ENCODE data around the gene UGP2. TPM values are rescaled to one million over a fixed set of nuclear protein-coding genes. Genes with fewer than 3 reads are reported as not detected.

The UGP2 gene
- total RNA-seq, 1 donor from 2014 or later = 99.5 TPM

DNA sequence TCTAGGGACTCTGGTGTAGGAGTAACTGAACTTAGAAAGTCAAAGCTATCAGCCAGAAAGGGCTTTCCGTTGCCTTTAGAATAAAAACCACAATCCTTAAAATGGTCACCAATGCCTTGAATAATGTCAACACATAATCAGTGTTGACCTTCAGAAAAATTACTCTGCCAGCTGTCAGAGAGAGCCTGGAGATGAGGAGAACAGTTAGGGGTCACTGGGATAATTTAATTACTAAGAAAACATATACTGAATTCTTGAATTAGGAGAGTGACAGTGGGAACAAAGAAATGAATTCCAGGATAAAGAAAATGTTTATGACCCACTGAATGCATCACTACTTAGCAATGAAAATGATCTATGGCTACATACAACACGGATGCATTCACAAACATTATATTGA lies 23.4 kb upstream of the UGP2 start:
- TF ChIP-seq CTCF (IDR thresholded peaks at IDR 0.05) = no peak
- Mint-ChIP-seq H3K27ac (ENCODE audit: unreplicated experiment) (no peak overlapping the region), H3K4me1 (ENCODE audit: low read depth) (peaks cover 21% of the 10 kb centered on the region), H3K4me3 (ENCODE audit: unreplicated experiment) (no peak overlapping the region), H3K36me3 (ENCODE audit: low read depth) (no peaks in the 10 kb centered on the region), H3K27me3 (ENCODE audit: low read depth) (no peaks in the 10 kb centered on the region), H3K9me3 (ENCODE audit: low read depth) (no peaks in the 10 kb centered on the region)
- DNase-seq (ENCODE audit: low spot score) = no peak

DNA sequence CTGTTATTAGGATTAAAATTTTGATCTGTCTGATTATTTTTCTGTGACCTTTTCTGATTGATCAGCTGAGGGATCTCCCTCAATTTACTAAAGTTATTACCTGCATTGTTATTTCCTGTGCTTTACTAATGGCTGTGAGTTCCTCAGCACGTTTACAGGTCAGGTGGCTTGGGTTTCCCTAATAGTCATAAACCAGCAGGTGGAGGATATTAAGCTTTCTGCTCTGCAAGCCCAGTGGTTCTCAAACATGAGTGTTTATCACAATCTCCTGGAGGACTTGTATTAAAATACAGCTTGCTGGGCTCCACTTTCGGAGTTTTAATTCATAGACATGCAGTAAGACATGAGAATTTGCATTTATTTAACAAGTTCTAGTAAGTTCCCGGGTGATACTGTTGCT lies 22.4 kb upstream of the UGP2 start:
- Mint-ChIP-seq H3K4me1 (ENCODE audit: low read depth) (peaks cover 18% of the 10 kb centered on the region), H3K27ac (ENCODE audit: unreplicated experiment) (no peak overlapping the region), H3K36me3 (ENCODE audit: low read depth) (no peaks in the 10 kb centered on the region), H3K4me3 (ENCODE audit: unreplicated experiment) (no peak overlapping the region), H3K9me3 (ENCODE audit: low read depth) (no peaks in the 10 kb centered on the region), H3K27me3 (ENCODE audit: low read depth) (no peaks in the 10 kb centered on the region)
- no peak for DNase-seq (ENCODE audit: low spot score)
- no peak for TF ChIP-seq CTCF (IDR thresholded peaks at IDR 0.05)

- Mint-ChIP-seq H3K27me3 (ENCODE audit: low read depth) (no peaks in the 10 kb centered on the region), H3K4me1 (ENCODE audit: low read depth) (peaks cover 18% of the 10 kb centered on the region), H3K9me3 (ENCODE audit: low read depth) (no peaks in the 10 kb centered on the region), H3K36me3 (ENCODE audit: low read depth) (no peaks in the 10 kb centered on the region), H3K4me3 (ENCODE audit: unreplicated experiment) (no peak overlapping the region), H3K27ac (ENCODE audit: unreplicated experiment) (no peak overlapping the region)
- TF ChIP-seq CTCF (IDR thresholded peaks at IDR 0.05) = no peak
- DNase-seq (ENCODE audit: low spot score) = no peak
These were observed 21.7 kb upstream of the UGP2 start for GRCh38 chr2:63819765-63820717.

DNA sequence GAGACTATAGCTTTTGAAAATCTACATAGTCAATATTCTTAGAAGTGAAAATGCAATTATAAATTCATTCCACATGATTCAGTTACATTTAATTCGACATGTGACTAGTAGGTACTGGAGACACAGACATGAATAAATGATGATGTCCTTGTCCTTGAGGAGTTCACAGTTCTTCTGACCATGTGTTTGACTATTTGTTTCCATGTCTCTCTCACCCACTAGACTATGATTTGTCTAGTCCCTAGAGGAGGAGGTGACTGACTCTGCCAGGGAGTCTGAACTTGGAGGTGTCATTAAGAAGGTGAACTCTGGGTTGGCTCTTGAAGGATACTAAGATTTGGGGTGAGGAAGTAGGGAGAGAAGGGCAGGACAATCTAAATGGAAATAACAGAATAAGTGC lies 20.7 kb upstream of the UGP2 start:
- Mint-ChIP-seq H3K36me3 (ENCODE audit: low read depth) (no peaks in the 10 kb centered on the region), H3K4me3 (ENCODE audit: unreplicated experiment) (no peak overlapping the region), H3K9me3 (ENCODE audit: low read depth) (no peaks in the 10 kb centered on the region), H3K4me1 (ENCODE audit: low read depth) (peaks cover 18% of the 10 kb centered on the region), H3K27ac (ENCODE audit: unreplicated experiment) (no peak overlapping the region), H3K27me3 (ENCODE audit: low read depth) (no peaks in the 10 kb centered on the region)
- no peak for DNase-seq (ENCODE audit: low spot score)
- no peak for TF ChIP-seq CTCF (IDR thresholded peaks at IDR 0.05)

DNA sequence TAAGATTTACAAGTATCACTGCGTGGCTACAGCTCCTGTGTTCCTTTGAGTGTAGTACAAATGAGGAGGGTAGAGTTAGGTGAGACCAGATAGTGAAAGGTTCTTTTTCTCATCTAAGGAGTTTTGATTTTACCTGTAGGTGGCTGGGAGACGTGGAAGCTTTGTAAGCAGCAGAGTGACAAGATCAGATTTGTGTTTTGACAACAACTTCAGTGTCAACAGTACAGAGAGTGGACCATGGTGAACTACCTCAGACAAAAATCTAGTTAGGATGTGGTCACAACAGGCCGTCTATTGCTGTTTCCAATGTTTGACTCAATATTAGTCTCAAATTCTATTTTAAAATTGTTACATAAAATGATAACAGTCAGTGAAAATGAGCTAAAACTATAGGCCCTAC lies 20.3 kb upstream of the UGP2 start:
- Mint-ChIP-seq H3K4me1 (ENCODE audit: low read depth) (peaks cover 15% of the 10 kb centered on the region), H3K9me3 (ENCODE audit: low read depth) (no peaks in the 10 kb centered on the region), H3K27me3 (ENCODE audit: low read depth) (no peaks in the 10 kb centered on the region), H3K27ac (ENCODE audit: unreplicated experiment) (no peak overlapping the region), H3K36me3 (ENCODE audit: low read depth) (no peaks in the 10 kb centered on the region), H3K4me3 (ENCODE audit: unreplicated experiment) (no peak overlapping the region)
- TF ChIP-seq CTCF (IDR thresholded peaks at IDR 0.05) = no peak
- no peak for DNase-seq (ENCODE audit: low spot score)

All from chondrocyte (in vitro differentiated cells).